HepG2 (cell line): ENCODE data around the gene UPB1. TPM values are rescaled to one million over a fixed set of nuclear protein-coding genes. Genes with fewer than 3 reads are reported as not detected.

Source experiments
- ATAC-seq: fragments of 200-7000 bp; cut with Tn5 transposase; 3 replicates; pipeline ENCODE4 v1.9.1; 2020; ENCODE audit warnings: mild to moderate bottlenecking, moderate library complexity
- BruUV-seq: library from RNA; stranded (reverse); fragments of 400-500 nt; replicated peaks from 2 replicates; lab custom pipeline; 2021; lab: Mats Ljungman, UMichigan
- CTCF ChIA-PET: fragments of 300-600 bp; formaldehyde crosslinking; extraction: SDS; loops from one replicate; lab custom pipeline; 2021; ENCODE audit warnings: low total read pairs, inconsistent platforms, low intra/inter-chr PET ratio; lab: Yijun Ruan, JAX
- POLR2A ChIA-PET: fragments of 350-600 bp; sonication (Branson Sonifier 250); formaldehyde crosslinking; loops from one replicate; lab custom pipeline; 2020; ENCODE audit warnings: antibody characterized with exemption, inconsistent platforms; lab: Yijun Ruan, JAX
- DNase-seq: peaks from one replicate; pipeline ENCODE4 v3.0.0-alpha.2; 2015; ENCODE audit warnings: low spot score
- FAIRE-seq: peaks from 3 replicates; lab custom pipeline; 2011; peaks lifted over from hg19 to GRCh38; lab: Jason Lieb, UNC
- H2AFZ ChIP-seq: one replicate; pipeline ENCODE4 v1.6.1; 2011; ENCODE audit warnings: low read length, inconsistent platforms
- H3K27ac ChIP-seq: fragments of 300-600 bp; 3 replicates; pipeline ENCODE4 v1.8.0; 2011; ENCODE audit warnings: mixed run types, mild to moderate bottlenecking, mixed read lengths, low read length, inconsistent platforms; ENCODE audit not compliant: insufficient read depth; ENCODE audit errors: extremely low read length
- H3K27me3 ChIP-seq, 2 experiments: fragments of 200-600 bp in 1 of 2; 2 replicates in 1 of 2; 3 replicates in 1 of 2; pipeline versions ENCODE4 v1.6.0 to v1.8.0; 2011; ENCODE audit warnings: low read length in 2 of 2, mild to moderate bottlenecking in 2 of 2, moderate library complexity in 2 of 2, inconsistent platforms in 1 of 2; ENCODE audit not compliant: insufficient read depth in 2 of 2, control insufficient read depth in 1 of 2
- H3K36me3 ChIP-seq, 2 experiments: fragments of 200-600 bp in 1 of 2; replicated peaks in 1 of 2; 2 replicates in 1 of 2; 3 replicates in 1 of 2; pipeline versions ENCODE4 v1.5.1 to v1.8.0; 2011; ENCODE audit warnings: low read length in 2 of 2, inconsistent platforms in 1 of 2; ENCODE audit not compliant: insufficient read depth in 2 of 2, control insufficient read depth in 1 of 2
- H3K4me1 ChIP-seq: 2 replicates; pipeline ENCODE4 v1.5.1; 2012; ENCODE audit warnings: low read length, inconsistent platforms; ENCODE audit not compliant: insufficient read depth
- H3K4me2 ChIP-seq: 2 replicates; pipeline ENCODE4 v1.6.0; 2011; ENCODE audit warnings: low read depth, low read length, inconsistent platforms
- H3K4me3 ChIP-seq, 3 experiments: fragments of 200-600 bp in 1 of 3; sonication (generic), shearing (Covaris generic) in 1 of 3; replicated peaks in 1 of 3; 2 replicates each; pipeline ENCODE4 v1.5.1; 2011 to 2016; ENCODE audit warnings: low read length in 3 of 3, inconsistent platforms in 2 of 3, low read depth in 2 of 3, mild to moderate bottlenecking in 2 of 3, control low read depth in 1 of 3, mixed read lengths in 1 of 3; ENCODE audit not compliant: insufficient read depth in 1 of 3
- H3K79me2 ChIP-seq: one replicate; pipeline ENCODE4 v1.6.1; 2011; ENCODE audit warnings: low read length, inconsistent platforms; ENCODE audit not compliant: insufficient read depth
- H3K9ac ChIP-seq: 2 replicates; pipeline ENCODE4 v1.6.0; 2011; ENCODE audit warnings: mild to moderate bottlenecking, low read depth, low read length, inconsistent platforms; ENCODE audit not compliant: insufficient read depth
- H3K9me3 ChIP-seq: 2 replicates; pipeline ENCODE4 v1.5.1; 2012; ENCODE audit warnings: mild to moderate bottlenecking, low read length
- H4K20me1 ChIP-seq: 2 replicates; pipeline ENCODE4 v1.6.0; 2011; ENCODE audit warnings: inconsistent platforms, mild to moderate bottlenecking, low read length, moderate library complexity; ENCODE audit not compliant: insufficient read depth
- HNF1A ChIP-seq, 2 experiments: sonication (generic) in 1 of 2; formaldehyde crosslinking in 1 of 2; IDR thresholded peaks; 2 replicates each; pipeline versions ENCODE4 v1.4.0 to v1.6.1; 2016 to 2020; ENCODE audit warnings: borderline replicate concordance in 1 of 2, low read depth in 1 of 2, mild to moderate bottlenecking in 1 of 2, missing genetic modification reagents in 1 of 2
- MTERF4 ChIP-seq: sonication (generic); formaldehyde crosslinking; IDR thresholded peaks from 2 replicates; pipeline ENCODE4 v1.8.0; 2023; ENCODE audit warnings: mild to moderate bottlenecking, missing genetic modification reagents
- NR2F1 ChIP-seq, 2 experiments: fragments of 450-650 bp in 1 of 2; formaldehyde crosslinking in 1 of 2; IDR thresholded peaks; 2 replicates each; pipeline versions ENCODE4 v1.5.0 to v1.6.1; 2016 to 2020; ENCODE audit warnings: mild to moderate bottlenecking in 1 of 2, missing compliant biosample characterization in 1 of 2, missing genetic modification reagents in 1 of 2, moderate library complexity in 1 of 2
- SALL1 ChIP-seq: sonication (generic); formaldehyde crosslinking; IDR thresholded peaks from 2 replicates; pipeline ENCODE4 v1.8.0; 2022; ENCODE audit warnings: mild to moderate bottlenecking, missing genetic modification reagents
- SETDB1 ChIP-seq: sonication (generic); formaldehyde crosslinking; IDR thresholded peaks from 2 replicates; pipeline ENCODE4 v1.5.1; 2020; ENCODE audit warnings: missing genetic modification reagents, mild to moderate bottlenecking, borderline replicate concordance
- ZSCAN22 ChIP-seq: sonication (generic); formaldehyde crosslinking; IDR thresholded peaks from 2 replicates; pipeline ENCODE4 v1.4.0; 2020; ENCODE audit warnings: mild to moderate bottlenecking, missing genetic modification reagents
- whole genome bisulfite sequencing: methylation state at CpG from one replicate; pipeline ENCODE4 v1.1.6; 2017; ENCODE audit warnings: low lambda C conversion rate; 5-methylcytosine and 5-hydroxymethylcytosine counted together
- in situ Hi-C: cut with HindIII; loops from 2 replicates; pipeline ENCODE4 v1.10.0; 2017; ENCODE audit warnings: low pct_unique_long_range_greater_than_20kb; ENCODE audit not compliant: extremely low pct_ligation_motif_present
- intact Hi-C: fragments of 100-400 bp; cut with micrococcal nuclease; formaldehyde crosslinking; loops from one replicate; pipeline ENCODE4 v1.10.0; 2022; ENCODE audit not compliant: unreplicated experiment
- polyA plus RNA-seq, 8 experiments: library from polyadenylated mRNA; depleted of rRNA in 3 of 8; stranded (reverse) in 7 of 8; unstranded in 1 of 8; fragments of >200 nt; fragmentation: Illumina TruSeq in 4 of 8; extraction: Trizol in 4 of 8; gene quantifications; 2 replicates each; pipeline versions ENCODE4 v1.2.1 to v1.2.3, GENCODE V29; 2011 to 2016; ENCODE audit warnings: low read depth in 4 of 8, missing spikeins in 1 of 8, mixed read lengths in 1 of 8; ENCODE audit not compliant: insufficient read depth in 1 of 8
- total RNA-seq, 5 experiments: library from RNA; depleted of rRNA; stranded (reverse); fragments of >200 nt; fragmentation: Illumina TruSeq; extraction: Trizol; gene quantifications; 2 replicates each; pipeline ENCODE4 v1.2.3, GENCODE V29; 2016; ENCODE audit warnings: low read depth in 1 of 5
- TF ChIP-seq, protein P1 (sequence below): sonication (generic); formaldehyde crosslinking; IDR thresholded peaks from 2 replicates; pipeline ENCODE4 v1.5.1; 2020; ENCODE audit warnings: missing genetic modification reagents, mild to moderate bottlenecking, borderline replicate concordance
- TF ChIP-seq, protein P2 (sequence below): sonication (generic); formaldehyde crosslinking; conservative IDR thresholded peaks from 2 replicates; pipeline ENCODE4 v1.4.0; 2020; ENCODE audit warnings: mild to moderate bottlenecking, missing genetic modification reagents, moderate library complexity

UPB1 gene
- total and polyA plus RNA-seq, 2 of the 13 experiments (the other 11 are each of a cell fraction or from before 2014, with no cell fraction given): 0.38 to 1.2 TPM

DNA sequence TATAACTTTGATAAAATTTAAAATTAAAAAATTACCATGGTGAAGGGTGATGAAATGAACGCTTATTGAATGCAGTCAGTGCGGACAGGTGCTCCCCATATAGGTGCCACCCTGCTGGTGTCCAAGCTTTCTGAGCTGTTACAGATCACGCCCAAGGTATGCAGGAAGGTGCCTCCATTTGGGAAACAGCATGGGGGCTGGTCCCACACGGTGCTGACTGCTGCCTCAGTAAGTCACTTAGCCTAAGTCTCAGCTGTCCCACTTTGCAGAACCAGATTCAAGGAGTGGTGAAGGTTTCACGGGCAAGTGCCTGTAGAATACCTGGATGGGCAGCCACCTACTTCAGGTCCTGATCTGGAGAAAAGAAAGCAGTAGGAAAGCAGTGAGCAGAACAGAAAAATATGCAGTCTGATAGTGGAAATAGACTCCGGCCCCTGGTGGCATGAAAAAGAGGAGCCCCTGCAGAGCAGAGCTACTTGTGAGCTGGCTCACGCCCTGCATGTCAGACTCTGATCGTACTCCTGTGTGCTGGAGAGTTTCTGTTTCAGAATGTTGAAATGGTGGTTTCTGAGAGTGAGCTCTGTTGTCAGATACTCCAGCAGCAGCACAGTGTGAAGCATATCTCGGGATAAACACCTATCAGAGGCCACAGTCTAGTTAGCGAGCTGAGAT lies 34.6 kb upstream of the UPB1 start:
- Histone ChIP-seq H3K27me3 (no peaks in the 10 kb centered on the region), H3K4me1 (peaks cover 52% of the 10 kb centered on the region), H2AFZ (peak overlapping the region; percentile 99), H4K20me1 (no peaks in the 10 kb centered on the region), H3K9ac (peak overlapping the region; percentile 30), H3K36me3 (no peaks in the 10 kb centered on the region), H3K79me2 (no peaks in the 10 kb centered on the region), H3K9me3 (no peaks in the 10 kb centered on the region), H3K27ac (no peak overlapping the region), H3K4me2 (peak overlapping the region; percentile 91), H3K4me3 (peak overlapping the region; percentile 35 to 57 (median 43); a peak in 5 of 6 replicates)
- DNase-seq (peak; percentile 28), FAIRE-seq (no peak), ATAC-seq (peak; percentile 93)
- in situ Hi-C loops: no loop called here
- intact Hi-C loops: no loop called here
- ChIA-PET POLR2A (interaction anchor here (1.1 to 1.6 kb wide), 6 partner anchors 10 to 89 kb away, joined by 3 to 7 read pairs (median 4); no protein-coding TSS in a partner anchor), CTCF (no interaction called here)
- no TSS peak for BruUV-seq
- 14% methylated on average over 10 of the region's 10 CpGs for WGBS
- TF ChIP-seq ZSCAN22 (0 out of 2 replicates have a peak, but pooled peaks have one; percentile 30), SETDB1 (no peak), NR2F1 (CRISPR knock-in tag; IDR thresholded peaks at IDR 0.05) (no peak), SALL1 (CRISPR knock-in tag) (0 out of 2 replicates have a peak, but pooled peaks have one; percentile 11), HNF1A (IDR thresholded peaks at IDR 0.05; ENCODE audit: low read depth) (no peak), HNF1A (CRISPR knock-in tag; IDR thresholded peaks at IDR 0.05; ENCODE audit: borderline replicate concordance) (0 out of 2 replicates have a peak, but pooled peaks have one; percentile 17), MTERF4 (CRISPR knock-in tag) (no peak)
- TF ChIP-seq, protein P1, sequence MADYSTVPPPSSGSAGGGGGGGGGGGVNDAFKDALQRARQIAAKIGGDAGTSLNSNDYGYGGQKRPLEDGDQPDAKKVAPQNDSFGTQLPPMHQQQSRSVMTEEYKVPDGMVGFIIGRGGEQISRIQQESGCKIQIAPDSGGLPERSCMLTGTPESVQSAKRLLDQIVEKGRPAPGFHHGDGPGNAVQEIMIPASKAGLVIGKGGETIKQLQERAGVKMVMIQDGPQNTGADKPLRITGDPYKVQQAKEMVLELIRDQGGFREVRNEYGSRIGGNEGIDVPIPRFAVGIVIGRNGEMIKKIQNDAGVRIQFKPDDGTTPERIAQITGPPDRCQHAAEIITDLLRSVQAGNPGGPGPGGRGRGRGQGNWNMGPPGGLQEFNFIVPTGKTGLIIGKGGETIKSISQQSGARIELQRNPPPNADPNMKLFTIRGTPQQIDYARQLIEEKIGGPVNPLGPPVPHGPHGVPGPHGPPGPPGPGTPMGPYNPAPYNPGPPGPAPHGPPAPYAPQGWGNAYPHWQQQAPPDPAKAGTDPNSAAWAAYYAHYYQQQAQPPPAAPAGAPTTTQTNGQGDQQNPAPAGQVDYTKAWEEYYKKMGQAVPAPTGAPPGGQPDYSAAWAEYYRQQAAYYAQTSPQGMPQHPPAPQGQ (CRISPR knock-in tag): no peak
- TF ChIP-seq, protein P2, sequence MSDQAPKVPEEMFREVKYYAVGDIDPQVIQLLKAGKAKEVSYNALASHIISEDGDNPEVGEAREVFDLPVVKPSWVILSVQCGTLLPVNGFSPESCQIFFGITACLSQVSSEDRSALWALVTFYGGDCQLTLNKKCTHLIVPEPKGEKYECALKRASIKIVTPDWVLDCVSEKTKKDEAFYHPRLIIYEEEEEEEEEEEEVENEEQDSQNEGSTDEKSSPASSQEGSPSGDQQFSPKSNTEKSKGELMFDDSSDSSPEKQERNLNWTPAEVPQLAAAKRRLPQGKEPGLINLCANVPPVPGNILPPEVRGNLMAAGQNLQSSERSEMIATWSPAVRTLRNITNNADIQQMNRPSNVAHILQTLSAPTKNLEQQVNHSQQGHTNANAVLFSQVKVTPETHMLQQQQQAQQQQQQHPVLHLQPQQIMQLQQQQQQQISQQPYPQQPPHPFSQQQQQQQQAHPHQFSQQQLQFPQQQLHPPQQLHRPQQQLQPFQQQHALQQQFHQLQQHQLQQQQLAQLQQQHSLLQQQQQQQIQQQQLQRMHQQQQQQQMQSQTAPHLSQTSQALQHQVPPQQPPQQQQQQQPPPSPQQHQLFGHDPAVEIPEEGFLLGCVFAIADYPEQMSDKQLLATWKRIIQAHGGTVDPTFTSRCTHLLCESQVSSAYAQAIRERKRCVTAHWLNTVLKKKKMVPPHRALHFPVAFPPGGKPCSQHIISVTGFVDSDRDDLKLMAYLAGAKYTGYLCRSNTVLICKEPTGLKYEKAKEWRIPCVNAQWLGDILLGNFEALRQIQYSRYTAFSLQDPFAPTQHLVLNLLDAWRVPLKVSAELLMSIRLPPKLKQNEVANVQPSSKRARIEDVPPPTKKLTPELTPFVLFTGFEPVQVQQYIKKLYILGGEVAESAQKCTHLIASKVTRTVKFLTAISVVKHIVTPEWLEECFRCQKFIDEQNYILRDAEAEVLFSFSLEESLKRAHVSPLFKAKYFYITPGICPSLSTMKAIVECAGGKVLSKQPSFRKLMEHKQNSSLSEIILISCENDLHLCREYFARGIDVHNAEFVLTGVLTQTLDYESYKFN (CRISPR knock-in tag): 0 out of 2 replicates have a peak, but pooled peaks have one; percentile 20
